ENCODE data around the gene NUP85. TPM values are rescaled to one million over a fixed set of nuclear protein-coding genes. Genes with fewer than 3 reads are reported as not detected.

NUP85 gene
- total RNA-seq, 1 donor from 2014 or later, result 44.3 TPM

DNA sequence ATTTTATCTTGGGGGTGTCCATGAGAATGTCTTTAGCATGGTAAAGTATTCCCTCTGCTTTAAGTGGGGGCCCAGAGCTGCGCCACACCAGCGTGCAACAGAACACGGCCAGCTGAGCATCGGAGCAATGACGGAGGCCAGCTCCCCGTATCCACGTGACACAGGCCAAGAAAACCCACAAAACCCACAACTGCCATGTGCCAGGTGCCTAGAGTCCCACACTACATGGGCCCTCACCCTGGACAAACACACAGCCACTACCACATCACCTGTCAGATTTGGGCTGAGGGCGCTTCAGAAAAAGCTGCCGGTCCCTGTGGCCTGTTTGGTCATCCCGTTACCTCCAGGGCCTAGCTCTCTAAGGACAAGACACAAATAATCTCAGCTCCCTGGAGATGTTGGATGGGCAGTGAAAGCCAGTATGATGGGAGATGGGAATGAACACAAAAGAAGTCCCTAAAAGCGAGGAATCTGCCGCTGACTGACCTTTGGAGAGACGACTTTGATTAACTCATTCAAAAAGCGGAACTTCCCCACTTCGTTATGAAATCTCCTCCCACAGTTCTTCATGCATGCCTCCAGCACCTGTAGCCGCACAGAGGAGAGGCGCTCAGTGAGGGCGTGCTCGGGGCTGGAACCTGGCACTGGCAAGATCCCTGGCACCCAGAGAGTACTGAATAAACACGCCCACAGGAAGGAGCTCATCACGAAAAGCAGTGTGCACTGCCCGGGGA is 38.8 kb downstream of the NUP85 start:
- no peaks in the 10 kb centered on the region for H3K27me3 ChIP-seq (ENCODE audit: insufficient read depth, low read length)
- no peak overlapping the region for H2AFZ ChIP-seq (ENCODE audit: low read depth, low read length)
- no peaks in the 10 kb centered on the region for H3K9me3 ChIP-seq (ENCODE audit: insufficient read depth, low read depth, low read length)
- H3K4me3 ChIP-seq (ENCODE audit: insufficient read depth, low read depth, low read length), result no peak overlapping the region
- peak overlapping the region; percentile 10 for H3K27ac Mint-ChIP-seq (ENCODE audit: unreplicated experiment)
- TF ChIP-seq, protein P1, sequence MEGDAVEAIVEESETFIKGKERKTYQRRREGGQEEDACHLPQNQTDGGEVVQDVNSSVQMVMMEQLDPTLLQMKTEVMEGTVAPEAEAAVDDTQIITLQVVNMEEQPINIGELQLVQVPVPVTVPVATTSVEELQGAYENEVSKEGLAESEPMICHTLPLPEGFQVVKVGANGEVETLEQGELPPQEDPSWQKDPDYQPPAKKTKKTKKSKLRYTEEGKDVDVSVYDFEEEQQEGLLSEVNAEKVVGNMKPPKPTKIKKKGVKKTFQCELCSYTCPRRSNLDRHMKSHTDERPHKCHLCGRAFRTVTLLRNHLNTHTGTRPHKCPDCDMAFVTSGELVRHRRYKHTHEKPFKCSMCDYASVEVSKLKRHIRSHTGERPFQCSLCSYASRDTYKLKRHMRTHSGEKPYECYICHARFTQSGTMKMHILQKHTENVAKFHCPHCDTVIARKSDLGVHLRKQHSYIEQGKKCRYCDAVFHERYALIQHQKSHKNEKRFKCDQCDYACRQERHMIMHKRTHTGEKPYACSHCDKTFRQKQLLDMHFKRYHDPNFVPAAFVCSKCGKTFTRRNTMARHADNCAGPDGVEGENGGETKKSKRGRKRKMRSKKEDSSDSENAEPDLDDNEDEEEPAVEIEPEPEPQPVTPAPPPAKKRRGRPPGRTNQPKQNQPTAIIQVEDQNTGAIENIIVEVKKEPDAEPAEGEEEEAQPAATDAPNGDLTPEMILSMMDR (IDR thresholded peaks at IDR 0.05; ENCODE audit: insufficient read depth, low read depth, low read length), result no peak
- no peak for TF ChIP-seq EZH2 (IDR thresholded peaks at IDR 0.05; ENCODE audit: insufficient read depth, low read length)
- peaks cover 51% of the 10 kb centered on the region for H4K20me1 ChIP-seq (ENCODE audit: insufficient read depth, low read length)
- no peak overlapping the region for H3K4me3 Mint-ChIP-seq (ENCODE audit: unreplicated experiment)
- no peaks in the 10 kb centered on the region for H3K4me1 ChIP-seq (ENCODE audit: insufficient read depth, low read length)
- no peak overlapping the region for H3K9ac ChIP-seq (ENCODE audit: low read length)
- DNase-seq (ENCODE audit: low read depth), result no peak
- H3K27me3 Mint-ChIP-seq (ENCODE audit: low read depth, unreplicated experiment), result no peaks in the 10 kb centered on the region
- no peak for FAIRE-seq
- peaks cover 11% of the 10 kb centered on the region for H3K79me2 ChIP-seq (ENCODE audit: insufficient read depth, low read length)
- peaks cover 21% of the 10 kb centered on the region for H3K36me3 Mint-ChIP-seq (ENCODE audit: low read depth, unreplicated experiment)
- H3K4me2 ChIP-seq (ENCODE audit: low read length), result no peak overlapping the region
- H3K27ac ChIP-seq (ENCODE audit: low read depth, low read length), result no peak overlapping the region
- no peaks in the 10 kb centered on the region for H3K9me3 Mint-ChIP-seq (ENCODE audit: unreplicated experiment)
- no peaks in the 10 kb centered on the region for H3K4me1 Mint-ChIP-seq (ENCODE audit: low read depth, unreplicated experiment)
- H3K36me3 ChIP-seq (ENCODE audit: insufficient read depth, low read length), result peaks cover 24% of the 10 kb centered on the region

DNA sequence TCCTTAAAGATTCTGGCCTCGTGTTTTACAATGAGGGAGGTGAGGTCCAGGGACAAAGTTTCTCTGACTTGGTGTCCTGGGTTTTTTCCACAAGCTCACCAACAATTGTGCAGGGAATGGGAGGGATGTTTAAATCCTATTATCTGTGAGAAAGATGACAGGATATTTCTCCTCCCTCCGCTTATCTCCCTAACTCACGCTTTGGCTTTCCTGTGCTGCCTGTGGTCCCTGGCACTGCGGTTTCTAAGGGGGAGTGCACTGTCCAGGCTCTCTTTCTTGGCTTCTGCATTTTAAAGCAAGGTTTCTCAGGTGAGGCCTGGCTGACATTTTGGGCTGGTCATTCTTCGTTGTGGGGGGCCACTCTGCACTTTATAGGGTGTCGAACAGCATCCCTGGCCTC is 39.5 kb downstream of the NUP85 start:
- peaks cover 18% of the 10 kb centered on the region for H3K79me2 ChIP-seq (ENCODE audit: insufficient read depth, low read length)
- no peaks in the 10 kb centered on the region for H3K4me1 ChIP-seq (ENCODE audit: insufficient read depth, low read length)
- FAIRE-seq (no peak), DNase-seq (ENCODE audit: low read depth) (no peak)
- H3K4me3 ChIP-seq (ENCODE audit: insufficient read depth, low read depth, low read length), result no peak overlapping the region
- H2AFZ ChIP-seq (ENCODE audit: low read depth, low read length), result no peak overlapping the region
- Mint-ChIP-seq H3K36me3 (ENCODE audit: low read depth, unreplicated experiment) (peaks cover 21% of the 10 kb centered on the region), H3K9me3 (ENCODE audit: unreplicated experiment) (no peaks in the 10 kb centered on the region), H3K27ac (ENCODE audit: unreplicated experiment) (no peak overlapping the region), H3K4me3 (ENCODE audit: unreplicated experiment) (no peak overlapping the region), H3K4me1 (ENCODE audit: low read depth, unreplicated experiment) (peaks cover 7% of the 10 kb centered on the region), H3K27me3 (ENCODE audit: low read depth, unreplicated experiment) (no peaks in the 10 kb centered on the region)
- no peak overlapping the region for H3K9ac ChIP-seq (ENCODE audit: low read length)
- no peaks in the 10 kb centered on the region for H3K27me3 ChIP-seq (ENCODE audit: insufficient read depth, low read length)
- H3K27ac ChIP-seq (ENCODE audit: low read depth, low read length), result no peak overlapping the region
- no peak overlapping the region for H3K4me2 ChIP-seq (ENCODE audit: low read length)
- no peak for TF ChIP-seq EZH2 (IDR thresholded peaks at IDR 0.05; ENCODE audit: insufficient read depth, low read length)
- TF ChIP-seq, protein P1 (IDR thresholded peaks at IDR 0.05; ENCODE audit: insufficient read depth, low read depth, low read length), result no peak
- peaks cover 54% of the 10 kb centered on the region for H4K20me1 ChIP-seq (ENCODE audit: insufficient read depth, low read length)
- H3K9me3 ChIP-seq (ENCODE audit: insufficient read depth, low read depth, low read length), result no peaks in the 10 kb centered on the region
- H3K36me3 ChIP-seq (ENCODE audit: insufficient read depth, low read length), result peaks cover 24% of the 10 kb centered on the region

DNA sequence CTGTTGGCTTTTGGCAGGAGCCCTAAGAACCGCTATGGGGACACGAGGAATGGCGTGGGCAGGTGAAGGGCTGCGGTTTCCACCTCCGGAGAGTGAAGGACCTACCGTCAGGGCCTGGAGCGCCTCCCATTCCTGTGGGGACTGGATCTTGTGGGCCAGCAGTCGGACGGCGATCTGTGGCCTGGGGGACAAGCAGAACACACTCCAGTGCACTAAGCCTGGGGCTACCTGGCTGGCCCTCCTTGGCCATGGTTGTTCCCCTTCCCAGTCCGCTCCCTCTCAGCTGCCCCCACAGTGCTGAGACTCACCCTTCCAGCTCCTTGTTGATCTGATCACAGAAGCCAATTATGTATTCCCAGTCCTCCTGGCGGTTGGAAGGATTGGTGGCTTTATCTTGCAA is 40.9 kb downstream of the NUP85 start:
- Histone ChIP-seq H2AFZ (ENCODE audit: low read depth, low read length) (no peak overlapping the region), H3K9me3 (ENCODE audit: insufficient read depth, low read depth, low read length) (no peaks in the 10 kb centered on the region), H3K4me3 (ENCODE audit: insufficient read depth, low read depth, low read length) (no peak overlapping the region), H3K4me2 (ENCODE audit: low read length) (no peak overlapping the region), H3K9ac (ENCODE audit: low read length) (no peak overlapping the region), H3K27ac (ENCODE audit: low read depth, low read length) (no peak overlapping the region), H4K20me1 (ENCODE audit: insufficient read depth, low read length) (peaks cover 55% of the 10 kb centered on the region), H3K27me3 (ENCODE audit: insufficient read depth, low read length) (no peaks in the 10 kb centered on the region), H3K36me3 (ENCODE audit: insufficient read depth, low read length) (peaks cover 20% of the 10 kb centered on the region), H3K79me2 (ENCODE audit: insufficient read depth, low read length) (peaks cover 31% of the 10 kb centered on the region), H3K4me1 (ENCODE audit: insufficient read depth, low read length) (no peaks in the 10 kb centered on the region)
- Mint-ChIP-seq H3K9me3 (ENCODE audit: unreplicated experiment) (no peaks in the 10 kb centered on the region), H3K27me3 (ENCODE audit: low read depth, unreplicated experiment) (no peaks in the 10 kb centered on the region), H3K27ac (ENCODE audit: unreplicated experiment) (no peak overlapping the region), H3K4me3 (ENCODE audit: unreplicated experiment) (no peak overlapping the region), H3K36me3 (ENCODE audit: low read depth, unreplicated experiment) (peaks cover 20% of the 10 kb centered on the region), H3K4me1 (ENCODE audit: low read depth, unreplicated experiment) (peaks cover 10% of the 10 kb centered on the region)
- DNase-seq (ENCODE audit: low read depth) (no peak), FAIRE-seq (no peak)
- TF ChIP-seq, protein P1 (IDR thresholded peaks at IDR 0.05; ENCODE audit: insufficient read depth, low read depth, low read length), result no peak
- no peak for TF ChIP-seq EZH2 (IDR thresholded peaks at IDR 0.05; ENCODE audit: insufficient read depth, low read length)
